Activated naive CD8-positive, alpha-beta T cell treated with anti-CD3 and anti-CD28 coated beads, Interleukin-2, amount 50 U/mL, for 16 hours (primary cell): ENCODE measurements around the gene OR6B2.
"Not testable (repeated sequence)": the region's sequence is repeated elsewhere in the genome, so short reads cannot be mapped to it uniquely, and the experiment has no call there.

Source experiments
- DNase-seq: peaks from one replicate; pipeline ENCODE4 v3.0.0-alpha.2; 2020; ENCODE audit warnings: low read depth, low spot score

OR6B2 gene

DNA sequence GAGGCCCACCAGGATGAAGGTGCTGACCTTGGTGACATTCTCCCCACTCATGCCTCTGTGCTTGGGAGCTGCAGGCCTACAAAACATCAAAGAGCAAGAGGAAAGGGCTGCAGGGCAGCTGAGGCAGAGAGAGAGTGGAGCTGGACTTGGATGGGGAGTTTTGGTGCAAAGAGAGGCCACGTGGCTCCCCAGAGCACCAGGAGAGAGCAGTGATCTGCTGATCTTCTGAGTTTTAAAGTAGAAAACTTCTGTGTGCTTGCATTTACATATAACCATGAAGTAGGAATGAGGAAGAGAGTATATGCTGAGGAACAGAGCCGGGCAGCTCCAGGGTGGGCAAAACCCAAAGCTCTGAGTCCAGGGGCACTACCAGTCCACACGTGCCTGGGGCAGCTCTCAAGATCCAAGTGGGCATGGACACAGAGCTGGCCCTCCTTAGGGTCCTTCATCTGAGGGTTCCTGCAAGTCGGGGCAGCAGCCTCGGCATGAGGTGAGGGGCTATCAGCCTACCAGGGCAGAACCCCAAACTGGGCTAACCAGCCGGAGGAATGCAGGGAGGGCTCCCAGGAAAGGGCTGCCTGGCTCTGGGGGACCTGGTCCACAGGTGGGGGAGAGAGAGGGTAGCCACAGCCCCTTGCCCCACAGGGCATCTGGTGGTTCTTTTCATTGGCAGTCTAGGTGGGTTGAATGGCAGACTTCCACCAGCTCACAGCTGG, at the start of gene OR6B2:
Gene OR6B2, minus strand, starts transcription at position 51 of the 716 bp plus-strand sequence. Its CDS starts 0 bp downstream, at position 51.
- no peak for DNase-seq

DNA sequence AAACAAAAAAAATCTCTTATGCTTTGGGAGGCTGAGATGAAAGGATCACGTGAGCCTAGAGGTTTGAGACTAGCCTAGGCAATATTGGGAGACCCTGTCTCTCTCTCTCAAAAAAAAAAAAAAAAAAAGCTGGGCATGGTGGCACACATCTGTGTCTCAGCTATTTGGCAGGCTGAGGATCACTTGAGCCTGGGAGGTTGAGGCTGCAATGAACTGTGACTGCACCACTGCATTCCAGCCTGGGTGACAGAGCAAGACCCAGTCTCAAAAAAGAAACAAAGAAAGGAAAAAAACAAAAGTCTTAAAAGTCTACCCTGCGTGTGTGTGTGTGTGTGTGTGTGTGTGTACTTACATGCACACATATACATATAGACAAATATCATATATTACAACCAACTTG, 48.4 kb upstream of the OR6B2 start:
- no peak for DNase-seq

- DNase-seq, result no peak
Measured at GRCh38 chr2:240077442-240077841, 47.2 kb upstream of the OR6B2 start.

DNA sequence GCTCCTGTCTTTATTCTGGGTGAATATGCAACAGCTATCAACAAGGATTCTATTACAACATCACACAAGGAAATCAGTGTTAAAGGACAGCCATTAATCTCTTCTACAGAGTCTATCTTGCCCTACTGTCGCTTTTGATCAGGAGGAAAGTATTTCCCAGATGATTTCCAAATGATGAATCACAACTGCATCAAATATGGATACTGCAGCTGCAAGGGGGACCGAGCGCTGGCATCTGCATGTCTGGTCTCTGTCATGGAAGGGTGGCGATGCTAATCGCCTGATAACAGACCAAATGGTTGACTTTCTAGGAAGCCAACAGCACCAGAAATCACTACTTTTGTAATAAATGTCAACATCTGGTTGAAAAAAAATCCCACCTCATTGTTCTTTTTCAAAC, 44.3 kb upstream of the OR6B2 start:
- no peak for DNase-seq

- no peak for DNase-seq
Measured at GRCh38 chr2:240070907-240071306, 40.7 kb upstream of the OR6B2 start.

GRCh38 chr2:240069829-240070228, 39.6 kb upstream of the OR6B2 start:
- DNase-seq, result no peak

GRCh38 chr2:240068193-240068592, 38.0 kb upstream of the OR6B2 start:
- DNase-seq, result no peak

DNA sequence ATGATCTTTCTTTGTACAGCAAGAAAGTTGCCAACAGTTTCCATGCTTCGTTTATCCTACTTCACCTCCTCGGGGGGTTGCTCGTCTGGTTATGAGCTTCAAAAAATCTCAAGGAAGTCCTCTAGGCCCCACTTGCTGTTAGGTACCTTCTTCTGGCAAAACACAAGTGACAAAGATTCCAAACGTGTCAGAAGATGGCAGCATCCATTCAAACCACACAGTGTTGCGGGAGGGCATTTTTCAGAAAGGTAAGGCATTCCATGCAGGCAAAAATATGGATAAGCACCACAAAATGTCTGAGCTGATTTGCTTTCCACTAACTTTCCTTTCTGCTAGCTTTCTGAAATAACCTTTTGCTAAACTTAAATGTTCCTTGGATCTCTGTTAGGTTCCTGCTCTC, 36.3 kb upstream of the OR6B2 start:
- DNase-seq, result no peak

DNA sequence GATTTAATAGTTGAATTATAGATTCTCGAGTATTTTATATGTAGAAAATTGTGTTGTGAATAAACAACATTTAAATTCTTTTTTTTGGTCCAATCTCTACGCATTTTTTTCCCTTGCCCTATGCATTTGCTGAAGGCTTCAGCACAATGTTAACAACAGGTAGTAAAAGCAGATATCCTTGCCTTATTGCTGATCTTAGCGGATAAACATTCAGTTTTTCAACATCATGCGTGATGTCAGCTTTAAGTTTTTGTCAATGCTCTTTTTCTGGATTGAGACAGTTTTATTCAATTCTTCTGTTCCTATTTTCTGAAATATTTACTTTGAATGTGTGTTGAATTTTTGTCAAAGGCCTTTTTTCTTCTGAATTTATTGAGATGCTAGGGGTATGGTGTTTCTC, 34.7 kb upstream of the OR6B2 start:
- DNase-seq, result no peak

- DNase-seq, result no peak
Measured at GRCh38 chr2:240060977-240061591, 30.9 kb upstream of the OR6B2 start.

GRCh38 chr2:240056678-240057077, 26.4 kb upstream of the OR6B2 start:
- DNase-seq, result no peak

DNA sequence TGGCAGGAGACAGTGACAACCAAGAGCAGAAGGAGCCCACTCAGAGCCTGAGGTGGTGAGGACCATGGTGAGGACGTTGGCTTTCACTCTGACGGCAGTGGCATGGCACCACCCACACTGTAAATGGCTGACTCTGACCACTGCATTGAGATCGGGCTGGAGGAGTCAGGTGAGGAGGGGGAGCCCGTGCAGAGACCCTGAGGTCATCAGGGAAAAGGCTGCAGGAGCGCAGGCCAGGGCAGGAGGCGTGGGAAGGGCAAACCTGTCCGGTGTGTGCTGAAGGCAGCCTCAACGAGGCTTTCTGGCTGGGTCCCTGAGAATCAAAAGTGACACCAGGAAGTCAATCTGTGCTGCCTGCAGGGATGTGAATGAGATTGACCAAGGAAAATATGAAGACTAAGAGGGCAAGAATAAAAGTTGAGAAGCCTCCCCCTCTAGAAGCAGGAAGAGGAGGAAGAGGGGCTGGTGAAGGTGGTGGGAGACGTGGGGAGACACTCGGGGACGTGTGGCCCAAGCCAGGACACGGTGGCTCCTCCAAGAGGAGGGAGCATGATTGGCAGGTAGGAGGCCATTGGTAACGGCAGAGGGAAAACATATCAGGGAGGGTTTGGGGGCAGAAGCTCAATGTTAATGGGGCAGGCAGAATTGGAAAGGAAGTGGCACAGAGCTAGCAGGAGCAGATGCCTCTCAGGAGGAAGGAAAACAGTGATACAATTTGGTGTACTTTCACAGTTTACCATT, 25.1 kb upstream of the OR6B2 start:
- no peak for DNase-seq

DNA sequence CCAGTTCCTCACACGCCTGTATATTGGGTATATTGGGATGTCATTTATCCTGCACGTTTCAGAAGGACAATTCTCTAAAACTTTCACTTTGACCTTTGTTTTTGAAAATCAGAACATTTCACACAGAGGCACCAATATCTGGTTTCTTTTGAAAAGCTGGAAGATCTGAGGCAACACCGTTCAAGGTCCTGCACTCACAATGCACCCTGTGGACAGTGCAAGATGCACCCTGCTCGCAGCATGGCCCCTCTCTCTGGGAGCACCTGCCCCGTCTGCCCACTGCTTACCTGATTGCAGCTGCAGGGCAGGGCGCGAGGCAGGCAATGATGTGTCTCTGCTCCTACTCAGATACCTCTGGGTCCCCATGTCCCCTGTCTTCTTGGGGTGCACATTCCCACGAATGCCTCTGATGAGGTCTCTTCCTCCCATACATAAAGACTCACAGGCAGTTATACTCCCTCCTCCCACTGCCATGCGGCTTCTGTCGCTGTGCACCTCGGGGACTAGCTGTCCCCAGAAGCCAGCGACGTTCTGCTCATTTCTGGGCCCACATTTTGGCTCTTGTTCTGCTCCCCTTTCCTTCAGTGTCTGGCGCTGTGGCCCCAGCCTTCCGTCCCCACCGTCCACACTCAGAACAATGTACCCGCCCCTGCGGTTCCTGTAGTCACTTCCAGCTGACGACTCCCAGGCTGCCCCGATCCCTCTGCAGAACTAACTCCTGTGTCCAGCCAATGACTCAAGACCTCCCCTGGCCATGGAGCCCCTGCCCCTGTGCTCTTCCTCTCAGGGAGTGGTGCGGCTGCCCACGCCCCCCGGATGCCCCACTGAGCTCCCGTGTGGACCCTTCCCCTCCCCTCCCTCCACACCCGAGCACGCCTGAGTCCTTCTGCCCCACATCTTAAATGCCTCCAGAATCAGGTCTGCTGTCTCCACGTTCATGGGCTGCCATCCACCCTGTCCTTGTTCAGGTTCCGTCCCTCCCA, 23.2 kb upstream of the OR6B2 start, which contains the start of gene OR6B3:
Gene OR6B3, minus strand, starts transcription at position 349 of the 983 bp plus-strand sequence.
- no peak for DNase-seq

DNA sequence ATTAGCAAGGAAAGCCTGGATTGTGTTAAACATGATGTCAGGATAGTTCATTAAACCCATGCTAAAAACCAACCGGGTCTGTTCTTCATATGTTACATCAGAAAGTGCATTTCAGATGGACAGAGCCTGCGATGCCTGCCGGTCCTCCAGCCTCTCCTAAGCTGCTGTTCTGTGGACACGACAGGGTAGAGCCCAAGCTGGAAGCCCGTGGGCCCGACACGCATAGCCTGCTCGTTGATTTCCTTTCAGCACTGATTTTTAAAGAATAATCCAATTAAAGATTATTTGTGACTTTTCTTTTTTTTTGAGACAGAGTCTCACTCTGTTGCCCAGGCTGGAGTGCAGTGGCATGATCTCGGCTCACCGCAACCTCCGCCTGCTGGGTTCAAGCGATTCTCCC, 22.3 kb upstream of the OR6B2 start:
- no peak for DNase-seq

GRCh38 chr2:240051697-240052096, 21.5 kb upstream of the OR6B2 start:
- no peak for DNase-seq

DNA sequence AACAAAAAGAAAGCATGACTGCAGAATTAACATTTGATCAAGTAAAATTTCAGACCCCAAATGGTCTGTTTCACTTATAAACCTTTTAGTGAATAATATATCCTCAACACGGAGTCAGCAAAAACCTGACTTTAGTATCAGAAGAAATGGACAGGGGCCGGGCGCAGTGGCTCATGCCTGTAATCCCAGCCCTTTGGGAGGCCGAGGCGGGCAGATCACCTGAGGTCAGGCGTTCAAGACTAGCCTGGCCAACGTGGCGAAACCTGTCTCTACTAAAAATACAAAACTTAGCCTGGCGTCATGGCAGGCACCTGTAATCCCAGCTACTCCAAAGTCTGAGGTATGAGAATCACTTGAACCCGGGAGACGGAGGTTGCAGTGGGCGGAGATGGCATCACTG, 20.0 kb upstream of the OR6B2 start:
- DNase-seq, result no peak

DNA sequence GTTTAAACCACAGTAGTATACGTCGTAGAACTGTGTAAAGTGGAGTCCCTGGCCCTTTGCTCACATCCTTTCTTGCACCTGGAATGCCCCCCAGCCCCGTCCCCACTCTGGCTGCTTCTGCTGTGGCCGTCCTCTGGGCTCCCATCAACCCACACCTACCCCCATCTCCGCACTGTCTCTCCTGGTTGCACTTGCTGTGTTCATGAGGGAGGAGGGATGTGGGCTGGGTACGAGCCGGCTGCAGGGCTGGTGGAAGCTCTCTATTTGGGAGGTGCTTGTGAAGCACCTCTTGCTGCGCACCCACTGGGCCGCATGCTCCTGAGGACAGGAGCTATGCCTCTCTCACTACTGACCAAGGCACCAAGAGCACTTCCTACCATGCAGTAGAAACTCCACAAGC, 18.0 kb upstream of the OR6B2 start:
- DNase-seq, result no peak

- DNase-seq, result no peak
Measured at GRCh38 chr2:240045098-240045497, 14.9 kb upstream of the OR6B2 start.

DNA sequence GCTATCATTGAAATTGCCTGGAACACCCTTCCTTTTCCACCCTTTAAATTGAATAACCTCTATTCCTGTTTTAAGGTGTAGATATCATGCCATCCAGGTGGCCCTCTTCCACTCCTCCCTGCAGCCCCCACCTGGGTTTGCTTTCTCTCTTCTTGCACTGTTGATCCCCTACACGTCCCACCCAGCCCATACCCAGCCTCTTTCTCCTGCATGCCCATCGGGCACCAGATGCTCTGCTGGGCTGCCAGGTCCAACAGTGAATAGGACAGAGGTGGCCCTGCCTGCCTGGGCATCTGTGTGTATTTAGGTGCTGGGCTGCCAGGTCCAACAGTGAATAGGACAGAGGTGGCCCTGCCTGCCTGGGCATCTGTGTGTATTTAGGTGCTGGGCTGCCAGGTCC, 13.9 kb upstream of the OR6B2 start:
- DNase-seq, result not testable (repeated sequence)

GRCh38 chr2:240043279-240043989, 13.2 kb upstream of the OR6B2 start:
- no peak for DNase-seq

DNA sequence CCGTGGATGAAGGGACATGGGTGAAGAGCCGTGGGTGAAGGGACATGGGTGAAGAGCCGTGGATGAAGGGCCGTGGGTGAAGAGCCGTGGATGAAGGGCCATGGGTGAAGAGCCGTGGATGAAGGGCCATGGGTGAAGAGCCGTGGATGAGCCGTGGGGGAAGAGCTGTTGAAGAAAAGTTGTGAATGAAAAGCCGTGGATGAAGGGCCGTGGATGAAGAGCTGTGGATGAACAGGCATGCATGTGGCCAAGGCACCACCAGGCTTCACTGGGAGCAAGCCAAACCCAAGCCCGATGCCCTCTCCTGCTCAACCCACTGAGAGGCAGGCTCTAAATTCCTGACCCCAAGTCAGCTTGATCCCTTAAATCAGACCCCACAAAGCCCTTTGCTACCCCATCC, 12.5 kb upstream of the OR6B2 start:
- no peak for DNase-seq
